Neuronal stem cell (in vitro differentiated cells): ENCODE data around the gene CPNE5.

Experiments used
- DNase-seq: peaks from one replicate; pipeline ENCODE4 v3.0.0-alpha.2; 2013; ENCODE audit warnings: low spot score
- H2AFZ ChIP-seq: one replicate; pipeline ENCODE4 v1.6.1; 2013; ENCODE audit warnings: mild to moderate bottlenecking, low read length, inconsistent platforms
- H2AK5ac ChIP-seq: 2 replicates; pipeline ENCODE4 v1.6.1; 2013; ENCODE audit warnings: low read depth, mild to moderate bottlenecking, inconsistent platforms, low read length, moderate library complexity, mixed read lengths
- H2BK120ac ChIP-seq: 2 replicates; pipeline ENCODE4 v1.6.1; 2013; ENCODE audit warnings: low read depth, mild to moderate bottlenecking, inconsistent platforms, low read length, moderate library complexity, mixed read lengths
- H2BK12ac ChIP-seq: one replicate; pipeline ENCODE4 v1.6.1; 2013; ENCODE audit warnings: low read length, inconsistent platforms
- H2BK15ac ChIP-seq: 2 replicates; pipeline ENCODE4 v1.6.1; 2013; ENCODE audit warnings: mild to moderate bottlenecking, low read length, inconsistent platforms, mixed read lengths
- H2BK5ac ChIP-seq: one replicate; pipeline ENCODE4 v1.6.1; 2013; ENCODE audit warnings: inconsistent platforms, mild to moderate bottlenecking, low read length, moderate library complexity
- H3K14ac ChIP-seq: one replicate; pipeline ENCODE4 v1.6.1; 2013; ENCODE audit warnings: low read length, inconsistent platforms
- H3K18ac ChIP-seq: 2 replicates; pipeline ENCODE4 v1.6.1; 2013; ENCODE audit warnings: low read length, inconsistent platforms
- H3K23ac ChIP-seq: 2 replicates; pipeline ENCODE4 v1.6.1; 2013; ENCODE audit warnings: low read depth, mild to moderate bottlenecking, mixed read lengths, low read length, inconsistent platforms; ENCODE audit not compliant: poor library complexity
- H3K27ac ChIP-seq: replicated peaks from 3 replicates; pipeline ENCODE4 v1.5.1; 2013; ENCODE audit warnings: low read length, inconsistent platforms
- H3K27me3 ChIP-seq, 3 experiments: 2 replicates each; pipeline ENCODE4 v1.6.1; 2013; ENCODE audit warnings: low read length in 3 of 3, mild to moderate bottlenecking in 2 of 3, inconsistent platforms in 1 of 3, low read depth in 1 of 3, mixed read lengths in 1 of 3, moderate library complexity in 1 of 3; ENCODE audit not compliant: control insufficient read depth in 3 of 3, insufficient read depth in 3 of 3
- H3K36me3 ChIP-seq, 2 donors: replicated peaks in 1 of 2; 2 replicates each; pipeline ENCODE4 v1.6.1; 2013; ENCODE audit warnings: low read length in 2 of 2; ENCODE audit not compliant: control insufficient read depth in 2 of 2, insufficient read depth in 2 of 2
- H3K4ac ChIP-seq: 2 replicates; pipeline ENCODE4 v1.6.1; 2013; ENCODE audit warnings: inconsistent platforms, mild to moderate bottlenecking, low read length, moderate library complexity
- H3K4me1 ChIP-seq, 2 donors: 1 replicate in 1 of 2; 2 replicates in 1 of 2; pipeline ENCODE4 v1.6.1; 2013; ENCODE audit warnings: low read length in 2 of 2, low read depth in 1 of 2; ENCODE audit not compliant: control insufficient read depth in 2 of 2, insufficient read depth in 1 of 2
- H3K4me2 ChIP-seq: one replicate; pipeline ENCODE4 v1.6.1; 2013; ENCODE audit warnings: mild to moderate bottlenecking, low read length, inconsistent platforms; ENCODE audit not compliant: insufficient read depth, poor library complexity, severe bottlenecking
- H3K4me3 ChIP-seq, 2 donors: 2 replicates each; pipeline ENCODE4 v1.5.1; 2013; ENCODE audit warnings: low read length in 2 of 2, mild to moderate bottlenecking in 2 of 2, inconsistent platforms in 1 of 2, moderate library complexity in 1 of 2
- H3K79me1 ChIP-seq: one replicate; pipeline ENCODE4 v1.6.1; 2013; ENCODE audit warnings: low read depth, mild to moderate bottlenecking, inconsistent platforms, low read length, moderate library complexity
- H3K9ac ChIP-seq: one replicate; pipeline ENCODE4 v1.6.1; 2013; ENCODE audit warnings: mild to moderate bottlenecking, low read depth, low read length, inconsistent platforms; ENCODE audit not compliant: poor library complexity
- H3K9me3 ChIP-seq, 2 donors: replicated peaks in 1 of 2; 2 replicates each; pipeline versions ENCODE3 to v1.6.1; 2013; ENCODE audit warnings: low read length in 2 of 2, mild to moderate bottlenecking in 2 of 2, inconsistent platforms in 1 of 2, low read depth in 1 of 2, mixed read lengths in 1 of 2, moderate library complexity in 1 of 2; ENCODE audit not compliant: control insufficient read depth in 2 of 2, insufficient read depth in 1 of 2
- H4K8ac ChIP-seq: one replicate; pipeline ENCODE4 v1.6.1; 2013; ENCODE audit warnings: low read depth, mild to moderate bottlenecking, inconsistent platforms, low read length, moderate library complexity
- H4K91ac ChIP-seq: one replicate; pipeline ENCODE4 v1.6.1; 2013; ENCODE audit warnings: low read length, low read depth, mild to moderate bottlenecking, inconsistent platforms; ENCODE audit not compliant: poor library complexity
- WGBS, 2 donors: extraction: QIAGEN DNeasy Blood & Tissue Kit; methylation state at CpG; one replicate each; pipeline ENCODE4 v1.1.7; 2013; ENCODE audit warnings: missing lambda C conversion rate in 2 of 2, mixed read lengths in 1 of 2; ENCODE audit not compliant: insufficient read length in 2 of 2, insufficient replicate concordance in 1 of 2; ENCODE audit errors: extremely low coverage in 2 of 2; 5-methylcytosine and 5-hydroxymethylcytosine counted together

The CPNE5 gene

GRCh38 chr6:36851626-36852025 lies 12.4 kb upstream of the CPNE5 start:
- no peak overlapping the region for H2BK12ac ChIP-seq
- no peaks in the 10 kb centered on the region for H3K79me1 ChIP-seq
- no peak overlapping the region for H2BK120ac ChIP-seq
- DNase-seq: no peak
- H2AK5ac ChIP-seq: no peak overlapping the region
- H4K8ac ChIP-seq: no peak overlapping the region
- peaks cover 9 to 12% of the 10 kb centered on the region in 2 donors for H3K4me1 ChIP-seq
- no peak overlapping the region for H3K23ac ChIP-seq
- WGBS, 2 donors: no CpG with 5 or more reads among the region's 4 CpGs
- H2BK5ac ChIP-seq: no peak overlapping the region
- no peak overlapping the region for H3K18ac ChIP-seq
- no peak overlapping the region for H3K4me3 ChIP-seq
- no peak overlapping the region for H2AFZ ChIP-seq
- no peak overlapping the region for H3K27ac ChIP-seq
- peaks cover 16 to 49% of the 10 kb centered on the region in 2 donors for H3K36me3 ChIP-seq
- no peak overlapping the region for H3K4me2 ChIP-seq
- no peaks in the 10 kb centered on the region for H3K27me3 ChIP-seq
- no peak overlapping the region for H3K14ac ChIP-seq
- H3K9me3 ChIP-seq: peaks cover 0 to 2% of the 10 kb centered on the region in 2 donors
- no peak overlapping the region for H3K9ac ChIP-seq
- no peak overlapping the region for H2BK15ac ChIP-seq
- H4K91ac ChIP-seq: no peak overlapping the region
- H3K4ac ChIP-seq: no peak overlapping the region

- H2AFZ ChIP-seq: no peak overlapping the region
- no peak overlapping the region for H2BK15ac ChIP-seq
- no peak overlapping the region for H3K14ac ChIP-seq
- peak; percentile 70 for DNase-seq
- H3K79me1 ChIP-seq: no peaks in the 10 kb centered on the region
- no peak overlapping the region for H3K9ac ChIP-seq
- H2AK5ac ChIP-seq: no peak overlapping the region
- no peak overlapping the region for H2BK5ac ChIP-seq
- no peak overlapping the region for H3K4me2 ChIP-seq
- peaks cover 0 to 2% of the 10 kb centered on the region in 2 donors for H3K9me3 ChIP-seq
- H4K91ac ChIP-seq: no peak overlapping the region
- no peak overlapping the region for H3K23ac ChIP-seq
- H3K18ac ChIP-seq: no peak overlapping the region
- no peak overlapping the region for H3K27ac ChIP-seq
- H2BK120ac ChIP-seq: no peak overlapping the region
- WGBS, 2 donors: no CpG with 5 or more reads among the region's 3 CpGs
- H3K4ac ChIP-seq: no peak overlapping the region
- no peaks in the 10 kb centered on the region for H3K27me3 ChIP-seq
- peaks cover 16 to 45% of the 10 kb centered on the region in 2 donors for H3K36me3 ChIP-seq
- no peak overlapping the region for H3K4me3 ChIP-seq
- H2BK12ac ChIP-seq: no peak overlapping the region
- H4K8ac ChIP-seq: no peak overlapping the region
- H3K4me1 ChIP-seq: peaks cover 9 to 12% of the 10 kb centered on the region in 2 donors
These were observed 11.9 kb upstream of the CPNE5 start for GRCh38 chr6:36851149-36851614.

GRCh38 chr6:36850021-36850420 lies 10.8 kb upstream of the CPNE5 start:
- Histone ChIP-seq H3K23ac (no peak overlapping the region), H3K14ac (no peak overlapping the region), H3K18ac (no peak overlapping the region), H3K9me3 (peaks cover 0 to 2% of the 10 kb centered on the region in 2 donors), H3K79me1 (no peaks in the 10 kb centered on the region), H2AFZ (no peak overlapping the region), H3K4me2 (no peak overlapping the region), H4K91ac (no peak overlapping the region), H2AK5ac (no peak overlapping the region), H3K9ac (no peak overlapping the region), H2BK120ac (no peak overlapping the region), H3K27ac (no peak overlapping the region), H3K27me3 (no peaks in the 10 kb centered on the region), H2BK12ac (no peak overlapping the region), H3K36me3 (peaks cover 13 to 33% of the 10 kb centered on the region in 2 donors), H4K8ac (no peak overlapping the region), H2BK5ac (no peak overlapping the region), H3K4me1 (peaks cover 9 to 12% of the 10 kb centered on the region in 2 donors), H3K4ac (no peak overlapping the region), H2BK15ac (no peak overlapping the region), H3K4me3 (no peak overlapping the region)
- WGBS, 2 donors: no CpG with 5 or more reads among the region's 9 CpGs
- no peak for DNase-seq

- peak overlapping the region; percentile 84 for H3K4me2 ChIP-seq
- no peak overlapping the region for H2BK120ac ChIP-seq
- H3K18ac ChIP-seq: no peak overlapping the region
- no peak overlapping the region for H2BK12ac ChIP-seq
- no peaks in the 10 kb centered on the region for H3K79me1 ChIP-seq
- no peak overlapping the region for H2BK5ac ChIP-seq
- H3K9ac ChIP-seq: no peak overlapping the region
- H3K23ac ChIP-seq: no peak overlapping the region
- no peaks in the 10 kb centered on the region for H3K27me3 ChIP-seq
- no peak overlapping the region for H3K4ac ChIP-seq
- H3K4me1 ChIP-seq: peaks cover 9 to 12% of the 10 kb centered on the region in 2 donors
- H4K91ac ChIP-seq: no peak overlapping the region
- H3K36me3 ChIP-seq: peaks cover 11 to 21% of the 10 kb centered on the region in 2 donors
- peak overlapping the region; percentile 84 for H2AFZ ChIP-seq
- H3K14ac ChIP-seq: no peak overlapping the region
- H2AK5ac ChIP-seq: no peak overlapping the region
- no peak overlapping the region for H3K27ac ChIP-seq
- H2BK15ac ChIP-seq: no peak overlapping the region
- peak; percentile 77 for DNase-seq
- no peak overlapping the region for H4K8ac ChIP-seq
- no CpG with 5 or more reads among the region's 26 CpGs for WGBS, 2 donors
- peak overlapping the region; percentile 30 to 42 for H3K4me3 ChIP-seq
- peaks cover 0 to 2% of the 10 kb centered on the region in 2 donors for H3K9me3 ChIP-seq
These were observed 9.6 kb upstream of the CPNE5 start for GRCh38 chr6:36848658-36849441.
